Heart right ventricle (tissue), 16 donors: ENCODE measurements around the gene U2AF1L4. TPM values are rescaled to one million over a fixed set of nuclear protein-coding genes. Genes with fewer than 3 reads are reported as not detected.

ENCODE experiments used
- ATAC-seq, 8 donors: fragments of 200-7000 bp; cut with Tn5 transposase; one replicate each; pipeline ENCODE4 v1.9.1; 2020; ENCODE audit warnings: mild to moderate bottlenecking in 8 of 8, moderate library complexity in 8 of 8, moderate number of reproducible peaks in 1 of 8
- DNase-seq, 2 donors: peaks; one replicate each; pipeline ENCODE4 v3.0.0-alpha.2; 2020
- H3K27ac ChIP-seq, 10 donors: fragments of 200-600 bp; sonication (generic) in 2 of 10; one replicate each; pipeline versions ENCODE4 v1.5.0 to v1.8.0; 2020 to 2022; ENCODE audit warnings: mild to moderate bottlenecking in 3 of 10
- H3K27me3 ChIP-seq, 7 donors: fragments of 200-600 bp; one replicate each; pipeline ENCODE4 v1.8.0; 2021 to 2022; ENCODE audit warnings: mild to moderate bottlenecking in 2 of 7
- H3K36me3 ChIP-seq, 9 donors: fragments of 200-600 bp; sonication (generic) in 1 of 9; one replicate each; pipeline versions ENCODE4 v1.5.0 to v1.8.0; 2020 to 2022; ENCODE audit warnings: mild to moderate bottlenecking in 2 of 9
- H3K4me1 ChIP-seq, 9 donors: fragments of 200-600 bp; sonication (generic) in 1 of 9; one replicate each; pipeline versions ENCODE4 v1.5.0 to v1.8.0; 2020 to 2022; ENCODE audit warnings: mild to moderate bottlenecking in 4 of 9
- H3K4me3 ChIP-seq, 10 donors: fragments of 200-600 bp; sonication (generic) in 2 of 10; one replicate each; pipeline versions ENCODE4 v1.5.0 to v1.8.0; 2020 to 2022; ENCODE audit warnings: mild to moderate bottlenecking in 7 of 10, moderate library complexity in 2 of 10
- H3K9me3 ChIP-seq, 11 donors: fragments of 200-600 bp in 10 of 11; sonication (generic) in 2 of 11; one replicate each; pipeline versions ENCODE4 v1.5.0 to v1.8.0; 2013 to 2022; ENCODE audit warnings: mild to moderate bottlenecking in 2 of 11, control low read depth in 1 of 11, moderate library complexity in 1 of 11
- CTCF ChIP-seq, 9 donors: fragments of 200-600 bp; sonication (generic) in 2 of 9; IDR thresholded peaks; one replicate each; pipeline versions ENCODE4 v1.5.0 to v1.8.0; 2021 to 2022; ENCODE audit warnings: antibody characterized with exemption in 9 of 9, mild to moderate bottlenecking in 5 of 9, moderate library complexity in 1 of 9
- WGBS, 2 donors: extraction: QIAGEN DNeasy Blood & Tissue Kit; methylation state at CpG; one replicate each; pipeline ENCODE4 v1.1.7; 2013; ENCODE audit warnings: inconsistent platforms in 1 of 2; 5-methylcytosine and 5-hydroxymethylcytosine counted together
- intact Hi-C, 10 donors: fragments of 100-400 bp; cut with DNase I; formaldehyde crosslinking; loops; one replicate each; pipeline versions ENCODE4 v1.11.1 to v1.14.2; 2022
- polyA plus RNA-seq, 2 donors: library from polyadenylated mRNA; stranded (reverse); fragments of 200-250 nt; gene quantifications; one replicate each; pipeline ENCODE4 v1.2.3, GENCODE V29; 2013
- total RNA-seq, 10 donors: library from RNA; stranded (reverse); fragmentation: NEBNext Ultra II Directional in 3 of 10; extraction: Animal tissue kit (Norgen Biotek cat#: 25700) in 3 of 10; gene quantifications; one replicate each; pipeline versions ENCODE4 v1.2.1 to v1.2.4, GENCODE V29; 2021 to 2023
- donor health status: Arrhythmogenic right ventricular cardiomyopathy.
- donor health status: ischemic (EF 13 %, LVEDD 7.1; RV severe dilation, severe dysfunction).
- donor health status: healthy with polysubstance abuse.
- donor health status: DM: no; HTN: yes; CAD: no.
- donor health status: DM: no; HTN: no; CAD: no.
- donor health status: ischemic (EF 25% LVEDD 6.9; RV normal size, moderate dysfunction).
- donor health status: ischemic (EF 25% LVEDD 5.7; RV mildly dilated, moderate dysfunction).
- donor health status: healthy.
- donor health status: DM: yes; HTN: yes; CAD: no.
- donor health status: Ischemic cardiomyopathy.
- donor health status: ischemic (EF 35%, LVEDD 5.7; RV mildly dilated, moderate dysfunction).
- donor health status: nonischemic (EF 11% LVEDD 7.7; RV severe dilation, severe dysfunction).
- donor health status: DM: yes; HTN: yes; CAD: no.
- donor health status: PGD.
- donor health status: ischemic (EF 29% LVEDD 5.4; RV normal size, mild dysfunction).
- donor health status: nonischemic (EF 23%, LVEDD 6.1; RV moderate dilation, normal function).

U2AF1L4 gene
- total and polyA plus RNA-seq, 12 donors = 11.5 to 57.7 (median 20.3) TPM

DNA sequence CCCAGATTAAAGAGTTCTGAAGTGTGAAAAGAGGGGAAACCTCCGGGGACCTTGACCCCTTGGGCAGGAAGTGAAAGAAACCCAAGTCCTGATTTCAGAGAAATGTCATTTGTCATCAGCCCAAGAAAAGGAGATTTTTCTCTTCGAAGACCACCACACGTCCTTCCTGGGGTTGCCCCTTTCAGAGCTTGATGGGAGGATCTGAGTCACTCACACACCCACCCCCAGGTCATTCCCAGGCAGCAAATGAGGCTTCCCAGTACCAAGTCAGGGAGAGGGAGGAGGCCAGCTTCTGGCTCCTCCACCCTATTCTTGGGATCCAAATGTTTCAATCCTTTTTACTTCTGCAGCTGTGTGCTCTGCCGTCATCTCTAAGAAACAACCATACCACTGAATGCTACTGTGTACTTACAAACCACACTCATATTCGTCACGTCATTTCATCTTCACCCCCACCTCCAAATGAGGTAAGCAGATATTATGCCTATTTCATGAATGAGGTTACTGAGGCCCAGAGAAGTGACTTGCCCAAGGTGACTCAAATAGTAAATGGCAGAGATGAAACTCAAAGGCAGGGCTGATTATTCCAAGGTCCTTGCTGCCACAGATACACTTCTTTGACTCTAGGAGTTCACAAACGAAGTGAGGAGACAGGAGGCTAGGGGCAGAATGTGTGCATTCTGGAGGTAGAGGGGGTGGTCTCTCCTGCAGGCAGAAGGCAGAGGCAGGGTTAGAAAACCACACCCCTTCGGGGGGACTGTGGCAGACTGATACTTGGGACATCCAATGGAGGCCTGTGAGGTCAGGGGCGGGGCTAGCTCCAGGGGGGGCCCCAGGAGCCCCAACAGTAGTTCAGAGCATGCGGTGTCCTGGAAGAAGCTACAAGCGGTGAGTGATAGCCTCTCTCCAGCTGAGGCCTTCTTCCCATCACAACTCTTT is 32.4 kb downstream of the U2AF1L4 start:
- no peak for TF ChIP-seq CTCF (IDR thresholded peaks at IDR 0.05)
- 76% methylated on average over 11 of the region's 11 CpGs for WGBS, 2 donors
- Histone ChIP-seq H3K27ac (peak overlapping the region in 1 of 10 donors; percentile 58), H3K36me3 (no peaks in the 10 kb centered on the region), H3K9me3 (no peaks in the 10 kb centered on the region), H3K4me3 (peak overlapping the region in 1 of 10 donors; percentile 20), H3K27me3 (peaks cover 0 to 7% (median 0%) of the 10 kb centered on the region in 7 donors), H3K4me1 (peaks cover 3 to 16% (median 12%) of the 10 kb centered on the region in 9 donors)
- DNase-seq (no peak), ATAC-seq (no peak)
- intact Hi-C loops = loop anchor here in 4 of 10 donors (10.0 kb wide), 2 partner anchors 158 to 168 kb away; partner anchors contain the start of gene TMEM147 (in 3 of the 4)

DNA sequence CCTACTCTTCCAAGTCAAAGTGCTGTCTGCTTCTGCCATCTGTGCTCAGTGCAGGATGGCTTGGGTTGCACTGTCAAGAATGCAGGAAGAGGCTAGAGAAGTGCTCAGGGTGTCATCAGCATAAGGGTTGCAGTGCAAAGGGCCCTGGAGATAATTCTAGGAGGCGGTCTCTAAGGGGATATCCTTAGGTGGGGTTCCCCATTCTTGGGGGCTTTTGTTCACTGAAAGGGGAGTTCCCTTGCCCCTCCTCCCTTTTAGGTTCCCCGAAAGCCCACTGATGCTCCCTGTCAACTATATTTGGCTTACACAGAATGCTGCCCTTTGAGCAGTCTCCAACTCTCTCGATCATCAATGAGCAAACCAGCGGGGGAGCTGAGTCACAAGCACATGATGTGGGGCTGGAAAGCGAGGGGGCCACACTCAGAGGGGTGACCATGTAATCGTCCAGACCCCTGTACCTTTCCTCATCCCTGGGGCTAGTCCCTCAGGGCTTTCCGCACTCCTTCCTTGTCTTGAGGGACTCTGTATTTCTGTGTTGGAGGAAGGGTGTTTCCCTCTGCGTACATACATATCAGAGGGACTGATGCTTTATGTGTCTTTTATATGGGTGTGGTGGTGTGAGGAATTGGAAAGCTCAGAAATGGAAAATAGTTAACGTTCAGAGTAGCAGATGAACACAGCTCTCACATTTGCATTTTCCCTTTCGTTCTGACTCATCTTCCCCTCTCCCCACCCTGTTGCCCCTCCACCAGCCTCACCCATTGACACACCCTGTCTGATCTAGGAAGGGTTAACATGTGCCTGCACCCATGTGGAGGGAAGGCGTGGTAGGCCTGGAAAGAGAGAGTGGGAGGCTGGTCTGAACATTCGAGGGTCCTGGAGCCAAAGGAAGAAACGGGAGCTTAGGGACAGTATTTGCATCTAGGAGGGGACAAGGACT is 34.2 kb downstream of the U2AF1L4 start:
- DNase-seq (no peak), ATAC-seq (no peak)
- Histone ChIP-seq H3K4me1 (peaks cover 3 to 13% (median 8%) of the 10 kb centered on the region in 9 donors), H3K9me3 (no peaks in the 10 kb centered on the region), H3K4me3 (no peak overlapping the region), H3K36me3 (no peaks in the 10 kb centered on the region), H3K27ac (peak overlapping the region in 1 of 10 donors; percentile 57), H3K27me3 (peaks cover 0 to 7% (median 0%) of the 10 kb centered on the region in 7 donors)
- TF ChIP-seq CTCF (IDR thresholded peaks at IDR 0.05) = no peak
- WGBS, 2 donors = 64 to 67% methylated on average over 13 of the region's 13 CpGs
- intact Hi-C loops = loop anchor here in 4 of 10 donors (10.0 kb wide), 2 partner anchors 156 to 166 kb away; partner anchors contain the start of gene TMEM147 (in 3 of the 4)

- Histone ChIP-seq H3K36me3 (no peaks in the 10 kb centered on the region), H3K4me3 (no peak overlapping the region), H3K4me1 (peaks cover 0 to under 1% (median 0%) of the 10 kb centered on the region in 9 donors), H3K27ac (no peak overlapping the region), H3K9me3 (no peaks in the 10 kb centered on the region), H3K27me3 (peaks cover 0 to 23% (median 6%) of the 10 kb centered on the region in 7 donors)
- 81 to 89% methylated on average over 1 of the region's 1 CpG for WGBS, 2 donors
- DNase-seq = no peak
- no peak for TF ChIP-seq CTCF (IDR thresholded peaks at IDR 0.05)
- intact Hi-C loops = no loop called here
- ATAC-seq = no peak
Measured at GRCh38 chr19:35708391-35708790, 36.8 kb downstream of the U2AF1L4 start.

GRCh38 chr19:35704218-35704617 is 41.0 kb downstream of the U2AF1L4 start, which contains the start of gene ZBTB32:
Gene ZBTB32, plus strand, starts transcription at chr19:35704558. Its CDS starts 10,069 bp downstream, at chr19:35714627.
- intact Hi-C loops = no loop called here
- H3K27me3 ChIP-seq = peaks cover 0 to 23% (median 10%) of the 10 kb centered on the region in 7 donors
- peaks cover 0 to 16% (median 7%) of the 10 kb centered on the region in 9 donors for H3K4me1 ChIP-seq
- no peak for TF ChIP-seq CTCF (IDR thresholded peaks at IDR 0.05)
- no peak within 1 kb of the TSS for H3K27ac ChIP-seq
- DNase-seq = no peak
- ATAC-seq = peak in 3 of 8 donors; percentile 31 to 37 (median 36)
- H3K36me3 ChIP-seq = no peaks in the 10 kb centered on the region
- no peaks in the 10 kb centered on the region for H3K9me3 ChIP-seq
- H3K4me3 ChIP-seq = peak within 1 kb of the TSS in 1 of 10 donors; percentile 65
- 20 to 22% methylated on average over 24 of the region's 24 CpGs for WGBS, 2 donors
